ENCODE data around the gene ZNF668. TPM values are rescaled to one million over a fixed set of nuclear protein-coding genes. Genes with fewer than 3 reads are reported as not detected.

The ZNF668 gene
- total RNA-seq, 1 donor from 2014 or later, result 13.6 TPM

- no peak for TF ChIP-seq CTCF (IDR thresholded peaks at IDR 0.05; ENCODE audit: unreplicated experiment)
- H3K36me3 Mint-ChIP-seq (ENCODE audit: low read depth, unreplicated experiment), result peaks cover 28% of the 10 kb centered on the region
- H3K27ac Mint-ChIP-seq (ENCODE audit: unreplicated experiment), result no peak overlapping the region
- H3K27me3 Mint-ChIP-seq (ENCODE audit: unreplicated experiment), result peaks cover 7% of the 10 kb centered on the region
- peak overlapping the region; percentile 64 for H3K4me3 Mint-ChIP-seq (ENCODE audit: unreplicated experiment)
- peaks cover 22% of the 10 kb centered on the region for H3K4me1 Mint-ChIP-seq (ENCODE audit: unreplicated experiment)
- no peak for DNase-seq (ENCODE audit: low spot score)
- H3K9me3 Mint-ChIP-seq (ENCODE audit: unreplicated experiment), result no peaks in the 10 kb centered on the region
These were observed 37.3 kb downstream of the ZNF668 start for GRCh38 chr16:31036691-31037090.

GRCh38 chr16:31033709-31034492, 40.1 kb downstream of the ZNF668 start:
- H3K9me3 Mint-ChIP-seq (ENCODE audit: unreplicated experiment), result no peaks in the 10 kb centered on the region
- peak; percentile 80 for DNase-seq (ENCODE audit: low spot score)
- TF ChIP-seq CTCF (IDR thresholded peaks at IDR 0.05; ENCODE audit: unreplicated experiment), result no peak
- H3K27me3 Mint-ChIP-seq (ENCODE audit: unreplicated experiment), result peaks cover 6% of the 10 kb centered on the region
- H3K4me1 Mint-ChIP-seq (ENCODE audit: unreplicated experiment), result peaks cover 24% of the 10 kb centered on the region
- H3K36me3 Mint-ChIP-seq (ENCODE audit: low read depth, unreplicated experiment), result peaks cover 19% of the 10 kb centered on the region
- H3K27ac Mint-ChIP-seq (ENCODE audit: unreplicated experiment), result peak overlapping the region; percentile 84
- peak overlapping the region; percentile 95 for H3K4me3 Mint-ChIP-seq (ENCODE audit: unreplicated experiment)

- H3K27me3 Mint-ChIP-seq (ENCODE audit: unreplicated experiment), result peaks cover 6% of the 10 kb centered on the region
- H3K27ac Mint-ChIP-seq (ENCODE audit: unreplicated experiment), result peak within 1 kb of the TSS; percentile 84
- H3K9me3 Mint-ChIP-seq (ENCODE audit: unreplicated experiment), result no peaks in the 10 kb centered on the region
- H3K36me3 Mint-ChIP-seq (ENCODE audit: low read depth, unreplicated experiment), result peaks cover 13% of the 10 kb centered on the region
- H3K4me1 Mint-ChIP-seq (ENCODE audit: unreplicated experiment), result peaks cover 24% of the 10 kb centered on the region
- TF ChIP-seq CTCF (IDR thresholded peaks at IDR 0.05; ENCODE audit: unreplicated experiment), result no peak
- H3K4me3 Mint-ChIP-seq (ENCODE audit: unreplicated experiment), result peak within 1 kb of the TSS; percentile 95
- DNase-seq (ENCODE audit: low spot score), result peak; percentile 95
These were observed 41.0 kb downstream of the ZNF668 start, which contains the start of gene STX4 for GRCh38 chr16:31032736-31033708. Gene STX4 (plus strand): TSS chr16:31033558. CDS start chr16:31033806, 248 bp downstream.

- Mint-ChIP-seq H3K4me1 (ENCODE audit: unreplicated experiment) (peaks cover 22% of the 10 kb centered on the region), H3K36me3 (ENCODE audit: low read depth, unreplicated experiment) (peaks cover 7% of the 10 kb centered on the region), H3K9me3 (ENCODE audit: unreplicated experiment) (no peaks in the 10 kb centered on the region), H3K27me3 (ENCODE audit: unreplicated experiment) (peaks cover 6% of the 10 kb centered on the region), H3K27ac (ENCODE audit: unreplicated experiment) (peak overlapping the region; percentile 84), H3K4me3 (ENCODE audit: unreplicated experiment) (no peak overlapping the region)
- DNase-seq (ENCODE audit: low spot score), result no peak
- no peak for TF ChIP-seq CTCF (IDR thresholded peaks at IDR 0.05; ENCODE audit: unreplicated experiment)
These were observed 42.8 kb downstream of the ZNF668 start for GRCh38 chr16:31031276-31031675.

All from endothelial cell (in vitro differentiated cells).